ENCODE data around the gene SLC22A23.

GRCh38 chr6:3324262-3324942 is 132.4 kb downstream of the SLC22A23 start:
- TF ChIP-seq EZH2 (IDR thresholded peaks at IDR 0.05; ENCODE audit: borderline replicate concordance, low read length) (no peak), CTCF (conservative IDR thresholded peaks at IDR 0.05 in 1 of 2, IDR thresholded peaks at IDR 0.05 in 1 of 2; ENCODE audit: extremely low read depth in 1 of 2, insufficient read depth in 1 of 2, low read depth in 1 of 2, low read length in 2 of 2) (no peak)

All from mammary epithelial cell (primary cell).